Smooth muscle cell (in vitro differentiated cells): Measurements from ENCODE around the gene APOBEC3B. TPM values are rescaled to one million over a fixed set of nuclear protein-coding genes. Genes with fewer than 3 reads are reported as not detected.

Source experiments
- DNase-seq: peaks from one replicate; lab custom pipeline; 2025; ENCODE audit not compliant: unreplicated experiment; lab: John Stamatoyannopoulos, UW
- H2AFZ ChIP-seq: fragments of 200-600 bp; sonication (generic); 2 replicates; pipeline ENCODE4 v1.6.0; 2016; ENCODE audit warnings: antibody characterized with exemption, low read depth, mild to moderate bottlenecking
- H3F3A ChIP-seq: fragments of 200-600 bp; sonication (generic); 2 replicates; pipeline ENCODE4 v1.6.0; 2017; ENCODE audit warnings: antibody characterized with exemption, low read depth
- H3K27ac ChIP-seq: fragments of 200-600 bp; sonication (generic); 2 replicates; pipeline ENCODE4 v1.5.1; 2016; ENCODE audit warnings: low read depth, mild to moderate bottlenecking
- H3K27me3 ChIP-seq: fragments of 200-600 bp; sonication (generic); 2 replicates; pipeline ENCODE4 v1.6.1; 2016; ENCODE audit warnings: low read depth, mild to moderate bottlenecking
- H3K36me3 ChIP-seq: fragments of 200-600 bp; sonication (generic); 2 replicates; pipeline ENCODE4 v1.5.1; 2016; ENCODE audit warnings: low read depth
- H3K4me1 ChIP-seq: fragments of 200-600 bp; sonication (generic); 2 replicates; pipeline ENCODE4 v1.5.1; 2016; ENCODE audit warnings: low read depth
- H3K4me2 ChIP-seq: fragments of 200-600 bp; sonication (generic); 2 replicates; pipeline ENCODE4 v1.6.0; 2016; ENCODE audit warnings: mild to moderate bottlenecking
- H3K4me3 ChIP-seq: fragments of 200-600 bp; sonication (generic); 2 replicates; pipeline ENCODE4 v1.5.1; 2016; ENCODE audit warnings: mild to moderate bottlenecking
- H3K79me2 ChIP-seq: fragments of 200-600 bp; sonication (generic); 2 replicates; pipeline ENCODE4 v1.6.0; 2016; ENCODE audit warnings: low read depth, mild to moderate bottlenecking
- H3K9ac ChIP-seq: fragments of 200-600 bp; sonication (generic); 2 replicates; pipeline ENCODE4 v1.6.0; 2016; ENCODE audit warnings: low read depth
- H3K9me3 ChIP-seq: fragments of 200-600 bp; sonication (generic); replicated peaks from 2 replicates; pipeline ENCODE4 v1.5.1; 2016; ENCODE audit warnings: low read depth
- H4K20me1 ChIP-seq: fragments of 200-600 bp; sonication (generic); 2 replicates; pipeline ENCODE4 v1.6.0; 2016; ENCODE audit warnings: low read depth
- WGBS: methylation state at CpG from one replicate; pipeline ENCODE4 v1.1.7; 2016; ENCODE audit warnings: low lambda C conversion rate; 5-methylcytosine and 5-hydroxymethylcytosine counted together
- polyA plus RNA-seq: library from polyadenylated mRNA; unstranded; fragments of >200 nt; fragmentation: Nextera tagmentation; extraction: Ambion mirVana; gene quantifications from 2 replicates; pipeline ENCODE4 v1.2.1, GENCODE V29; 2016
- total RNA-seq: library from RNA; depleted of rRNA; stranded (reverse); fragments of >200 nt; gene quantifications from 2 replicates; pipeline ENCODE4 v1.2.3, GENCODE V29; 2014
- TF ChIP-seq, protein P1 (sequence below): fragments of 200-600 bp; sonication (generic); IDR thresholded peaks from 2 replicates; pipeline ENCODE4 v1.5.1; 2017; ENCODE audit warnings: borderline replicate concordance, mild to moderate bottlenecking, antibody characterized with exemption; ENCODE audit not compliant: insufficient read depth, poor library complexity, severe bottlenecking

APOBEC3B gene
- total and polyA plus RNA-seq, 2 experiments from 2014 or later, result 0.58 to 5.6 TPM

DNA sequence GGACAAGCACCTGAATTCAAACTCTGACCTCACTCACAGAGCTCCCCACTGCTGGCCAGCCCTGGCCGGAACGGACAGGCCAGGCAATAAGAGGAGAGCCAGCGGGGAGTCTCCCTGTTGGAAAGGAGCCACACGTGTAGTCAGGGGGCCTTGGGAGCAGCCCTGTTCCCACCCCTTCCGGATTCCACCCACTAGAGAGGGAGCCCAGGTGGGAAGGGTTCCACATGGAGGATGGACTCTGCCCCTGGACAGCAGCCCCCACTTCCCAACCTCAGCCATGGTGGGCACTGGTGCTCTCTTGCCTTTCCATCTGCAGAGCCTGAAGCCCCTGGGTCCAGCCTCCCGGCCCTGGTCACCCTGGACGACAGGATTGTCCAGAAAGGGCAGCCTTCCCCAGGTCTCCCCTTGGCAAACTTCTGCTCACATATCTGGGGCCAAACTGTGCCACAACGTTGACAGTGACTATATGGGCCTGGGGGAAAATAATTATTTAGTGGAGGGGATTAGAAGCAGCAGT lies 32.2 kb upstream of the APOBEC3B start:
- Histone ChIP-seq H3K27me3 (no peaks in the 10 kb centered on the region), H3K9me3 (no peaks in the 10 kb centered on the region), H4K20me1 (no peaks in the 10 kb centered on the region), H3K4me3 (no peak overlapping the region), H3K4me1 (peaks cover 3% of the 10 kb centered on the region), H3K27ac (no peak overlapping the region), H3K36me3 (no peaks in the 10 kb centered on the region), H2AFZ (no peak overlapping the region), H3K9ac (no peak overlapping the region), H3F3A (no peaks in the 10 kb centered on the region), H3K4me2 (no peak overlapping the region), H3K79me2 (no peaks in the 10 kb centered on the region)
- TF ChIP-seq, protein P1, sequence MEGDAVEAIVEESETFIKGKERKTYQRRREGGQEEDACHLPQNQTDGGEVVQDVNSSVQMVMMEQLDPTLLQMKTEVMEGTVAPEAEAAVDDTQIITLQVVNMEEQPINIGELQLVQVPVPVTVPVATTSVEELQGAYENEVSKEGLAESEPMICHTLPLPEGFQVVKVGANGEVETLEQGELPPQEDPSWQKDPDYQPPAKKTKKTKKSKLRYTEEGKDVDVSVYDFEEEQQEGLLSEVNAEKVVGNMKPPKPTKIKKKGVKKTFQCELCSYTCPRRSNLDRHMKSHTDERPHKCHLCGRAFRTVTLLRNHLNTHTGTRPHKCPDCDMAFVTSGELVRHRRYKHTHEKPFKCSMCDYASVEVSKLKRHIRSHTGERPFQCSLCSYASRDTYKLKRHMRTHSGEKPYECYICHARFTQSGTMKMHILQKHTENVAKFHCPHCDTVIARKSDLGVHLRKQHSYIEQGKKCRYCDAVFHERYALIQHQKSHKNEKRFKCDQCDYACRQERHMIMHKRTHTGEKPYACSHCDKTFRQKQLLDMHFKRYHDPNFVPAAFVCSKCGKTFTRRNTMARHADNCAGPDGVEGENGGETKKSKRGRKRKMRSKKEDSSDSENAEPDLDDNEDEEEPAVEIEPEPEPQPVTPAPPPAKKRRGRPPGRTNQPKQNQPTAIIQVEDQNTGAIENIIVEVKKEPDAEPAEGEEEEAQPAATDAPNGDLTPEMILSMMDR, result no peak
- DNase-seq, result no peak
- 75% methylated on average over 8 of the region's 8 CpGs for WGBS

DNA sequence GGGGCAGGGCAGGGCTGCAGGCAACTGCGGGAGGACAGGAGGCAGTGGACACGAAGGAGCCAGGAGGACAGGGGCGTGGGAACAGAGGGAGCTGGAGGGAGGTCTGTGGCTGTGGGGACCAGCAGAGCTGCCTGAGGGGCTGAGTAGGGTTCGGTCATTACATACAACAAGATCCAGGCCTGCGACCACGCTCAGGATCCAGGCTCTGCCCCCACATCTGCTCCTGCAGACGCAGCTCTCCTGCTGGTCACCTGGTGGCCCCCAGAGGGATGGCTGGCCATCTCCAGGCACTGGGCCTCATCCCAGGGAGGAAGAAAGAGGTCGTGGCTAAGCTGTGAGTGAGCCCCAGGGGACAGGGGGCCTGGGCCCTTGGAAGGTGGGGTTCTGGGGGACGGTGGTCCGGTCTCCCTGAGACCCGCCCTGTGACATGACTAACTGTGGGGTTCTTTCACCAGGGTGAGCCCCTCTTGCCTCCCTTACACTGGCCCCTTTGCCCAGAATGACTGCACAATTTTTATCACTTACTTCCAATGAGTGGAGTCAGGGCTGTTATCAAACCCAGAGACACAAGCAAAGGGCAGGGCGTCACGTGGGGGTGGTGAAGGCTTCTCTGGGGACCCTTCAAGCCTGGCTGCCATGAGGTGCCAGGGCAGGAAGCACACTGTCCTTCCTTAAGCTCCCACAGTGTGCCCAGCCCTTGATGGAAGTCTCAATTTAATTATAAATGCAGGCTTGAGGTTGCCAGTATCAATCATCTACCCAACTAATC lies 31.4 kb upstream of the APOBEC3B start:
- WGBS, result 86% methylated on average over 13 of the region's 13 CpGs
- H3K9ac ChIP-seq, result no peak overlapping the region
- no peaks in the 10 kb centered on the region for H3K79me2 ChIP-seq
- no peak overlapping the region for H2AFZ ChIP-seq
- H3K4me2 ChIP-seq, result no peak overlapping the region
- peaks cover 3% of the 10 kb centered on the region for H3K4me1 ChIP-seq
- no peaks in the 10 kb centered on the region for H3K9me3 ChIP-seq
- no peaks in the 10 kb centered on the region for H3K36me3 ChIP-seq
- no peaks in the 10 kb centered on the region for H3F3A ChIP-seq
- TF ChIP-seq, protein P1, result no peak
- no peaks in the 10 kb centered on the region for H4K20me1 ChIP-seq
- no peak overlapping the region for H3K4me3 ChIP-seq
- no peaks in the 10 kb centered on the region for H3K27me3 ChIP-seq
- DNase-seq, result no peak
- H3K27ac ChIP-seq, result no peak overlapping the region

DNA sequence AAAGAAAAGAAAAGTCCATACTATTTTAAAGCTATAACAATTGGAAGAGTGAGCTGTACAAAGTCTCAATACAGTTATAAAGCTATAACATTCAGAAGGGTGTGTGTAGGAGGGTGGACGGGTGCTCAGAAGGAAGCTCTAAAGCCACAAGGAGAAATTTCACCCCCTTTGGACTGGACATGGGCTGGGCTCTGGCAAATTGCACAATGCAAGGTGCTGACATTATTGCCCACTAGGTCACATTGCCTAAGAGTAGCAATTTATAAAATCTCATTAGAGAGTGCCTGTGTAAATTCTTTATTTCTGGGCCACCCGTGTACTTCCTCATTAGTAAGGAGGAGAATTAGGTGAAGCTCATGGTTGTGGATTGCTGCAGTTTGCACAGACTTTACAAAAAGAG lies 30.4 kb upstream of the APOBEC3B start:
- no peaks in the 10 kb centered on the region for H4K20me1 ChIP-seq
- no peaks in the 10 kb centered on the region for H3K36me3 ChIP-seq
- no peak for DNase-seq
- no peak overlapping the region for H2AFZ ChIP-seq
- no peak overlapping the region for H3K9ac ChIP-seq
- TF ChIP-seq, protein P1, result no peak
- 85% methylated on average over 2 of the region's 2 CpGs for WGBS
- H3K4me1 ChIP-seq, result peaks cover 3% of the 10 kb centered on the region
- H3K4me3 ChIP-seq, result no peak overlapping the region
- H3K27ac ChIP-seq, result no peak overlapping the region
- H3K4me2 ChIP-seq, result no peak overlapping the region
- no peaks in the 10 kb centered on the region for H3K27me3 ChIP-seq
- H3K9me3 ChIP-seq, result no peaks in the 10 kb centered on the region
- H3F3A ChIP-seq, result no peaks in the 10 kb centered on the region
- no peaks in the 10 kb centered on the region for H3K79me2 ChIP-seq
